GM19395 (cell line): ENCODE data around the gene ALDH8A1.
A peak's percentile ranks its signal among the peaks of the same experiment; 100 is the strongest.

Source experiments
- ATAC-seq: cut with Tn5 transposase; IDR thresholded peaks from one replicate; pipeline ENCODE4 v1.9.1; 2021; ENCODE audit warnings: mild to moderate bottlenecking, moderate library complexity; ENCODE audit not compliant: unreplicated experiment

Gene ALDH8A1

DNA sequence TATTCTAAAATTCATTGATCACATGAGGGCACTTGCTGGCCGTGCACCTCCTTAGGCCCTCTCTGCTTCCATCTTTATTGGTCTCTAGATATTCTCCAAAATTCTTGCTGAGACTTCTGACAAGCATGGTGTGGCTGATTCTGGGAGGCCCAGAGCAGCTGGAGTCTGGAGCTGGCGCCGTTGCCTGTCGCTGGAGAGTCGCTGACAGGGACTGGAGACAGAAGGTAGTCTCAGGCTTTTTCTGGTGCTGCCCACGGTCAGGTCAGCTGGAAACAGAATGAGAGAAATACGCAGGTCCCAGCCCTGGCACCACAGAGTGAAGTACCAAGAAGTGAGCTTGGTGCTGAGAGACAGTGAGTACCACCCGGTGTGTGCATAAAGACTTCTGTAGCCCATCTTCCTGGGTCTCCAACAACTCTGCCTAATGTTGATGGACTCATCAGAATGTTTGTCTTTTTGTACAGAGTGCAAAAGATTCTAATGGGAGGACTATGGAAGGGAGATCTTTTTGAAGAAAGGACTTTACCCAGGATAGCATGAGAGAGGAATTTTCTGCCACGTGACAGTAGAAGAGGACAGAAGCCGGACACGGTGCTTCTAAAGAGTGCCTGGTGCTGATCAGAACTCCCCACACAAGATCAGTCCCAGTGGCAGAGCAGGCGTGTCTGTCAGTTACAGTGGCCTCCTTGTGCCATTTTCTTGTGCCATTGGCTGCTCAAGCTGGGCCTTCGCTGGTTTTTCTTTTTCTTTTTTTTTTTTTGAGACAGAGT lies 1.8 kb upstream of the ALDH8A1 start:
- no peak for ATAC-seq

- no peak for ATAC-seq
These were observed 581 bp upstream of the ALDH8A1 start for GRCh38 chr6:134950482-134950881.

- ATAC-seq, result no peak
These were observed 1.2 kb downstream of the ALDH8A1 start for GRCh38 chr6:134948691-134949090.

DNA sequence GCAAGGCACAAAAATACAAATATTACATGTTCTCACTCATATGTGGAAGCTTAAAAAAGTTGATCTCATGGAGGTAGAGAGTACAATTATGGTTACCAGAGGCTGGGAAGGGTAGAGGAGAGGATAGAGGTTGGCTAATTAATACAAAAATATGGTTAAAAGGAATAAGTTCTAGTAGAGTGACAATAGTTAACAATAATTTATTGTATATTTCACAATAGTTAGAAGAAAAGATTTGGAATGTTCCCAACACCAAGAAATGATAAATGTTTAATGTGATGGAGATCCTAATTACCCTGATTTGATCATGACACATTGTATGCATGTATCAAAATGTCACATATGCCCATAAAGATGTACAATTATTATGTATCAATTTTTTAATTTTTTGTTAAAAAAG lies 1.8 kb downstream of the ALDH8A1 start:
- ATAC-seq, result no peak

- no peak for ATAC-seq
These were observed 4.9 kb downstream of the ALDH8A1 start for GRCh38 chr6:134945045-134945444.

DNA sequence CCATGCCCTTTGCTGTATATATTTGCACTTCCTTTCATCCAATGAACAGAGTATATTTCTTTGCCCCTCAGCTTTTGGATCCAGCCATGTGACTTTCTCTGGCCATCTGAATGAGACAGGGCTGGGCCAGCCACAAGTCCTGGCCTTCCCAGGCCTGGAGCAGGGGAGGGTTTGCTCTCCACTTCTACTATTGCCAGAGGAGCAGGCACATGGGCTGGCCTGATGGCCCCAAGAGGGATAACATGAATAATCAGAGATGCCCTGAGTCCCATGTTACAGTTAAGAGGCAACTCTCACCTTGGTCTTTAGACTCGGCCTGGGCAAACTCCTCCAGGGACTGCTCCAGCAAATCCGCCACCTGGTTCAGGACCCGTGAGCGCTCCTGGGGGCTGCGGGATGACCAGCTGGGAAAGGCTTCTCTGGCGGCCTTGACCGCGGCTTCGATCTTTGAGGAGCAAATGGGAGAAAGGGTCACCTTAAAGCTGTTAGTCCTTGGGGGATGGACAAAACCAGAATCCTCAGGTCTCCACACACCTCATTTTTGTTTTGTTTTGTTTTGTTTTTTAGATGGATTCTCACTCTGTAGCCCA lies 6.3 kb downstream of the ALDH8A1 start:
- ATAC-seq, result no peak

- peak; percentile 82 for ATAC-seq
These were observed 11.0 kb downstream of the ALDH8A1 start for GRCh38 chr6:134938896-134939295.

DNA sequence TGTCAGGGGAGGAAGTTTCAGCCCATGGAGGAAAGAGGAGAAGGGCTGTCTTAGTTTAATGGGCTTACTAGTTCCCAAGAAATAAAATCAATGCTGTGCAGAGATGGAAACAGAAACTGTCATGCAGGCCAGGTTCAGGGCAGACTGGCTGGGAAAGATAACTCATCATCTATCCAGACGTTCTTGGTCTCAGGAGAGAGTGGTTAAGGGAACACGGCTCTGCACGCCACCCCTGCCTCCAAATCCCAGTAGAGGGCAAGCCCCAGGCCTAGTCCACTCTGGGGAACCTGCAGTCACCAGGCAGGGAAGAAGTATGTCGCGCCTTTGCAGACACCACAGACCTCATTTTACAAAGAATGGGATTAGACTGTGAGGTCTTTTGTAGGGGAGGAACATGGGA lies 12.5 kb downstream of the ALDH8A1 start:
- no peak for ATAC-seq

- ATAC-seq, result no peak
These were observed 13.0 kb downstream of the ALDH8A1 start for GRCh38 chr6:134936931-134937330.

GRCh38 chr6:134936476-134936875 lies 13.4 kb downstream of the ALDH8A1 start:
- ATAC-seq, result no peak

- no peak for ATAC-seq
These were observed 15.0 kb downstream of the ALDH8A1 start for GRCh38 chr6:134934793-134935485.

DNA sequence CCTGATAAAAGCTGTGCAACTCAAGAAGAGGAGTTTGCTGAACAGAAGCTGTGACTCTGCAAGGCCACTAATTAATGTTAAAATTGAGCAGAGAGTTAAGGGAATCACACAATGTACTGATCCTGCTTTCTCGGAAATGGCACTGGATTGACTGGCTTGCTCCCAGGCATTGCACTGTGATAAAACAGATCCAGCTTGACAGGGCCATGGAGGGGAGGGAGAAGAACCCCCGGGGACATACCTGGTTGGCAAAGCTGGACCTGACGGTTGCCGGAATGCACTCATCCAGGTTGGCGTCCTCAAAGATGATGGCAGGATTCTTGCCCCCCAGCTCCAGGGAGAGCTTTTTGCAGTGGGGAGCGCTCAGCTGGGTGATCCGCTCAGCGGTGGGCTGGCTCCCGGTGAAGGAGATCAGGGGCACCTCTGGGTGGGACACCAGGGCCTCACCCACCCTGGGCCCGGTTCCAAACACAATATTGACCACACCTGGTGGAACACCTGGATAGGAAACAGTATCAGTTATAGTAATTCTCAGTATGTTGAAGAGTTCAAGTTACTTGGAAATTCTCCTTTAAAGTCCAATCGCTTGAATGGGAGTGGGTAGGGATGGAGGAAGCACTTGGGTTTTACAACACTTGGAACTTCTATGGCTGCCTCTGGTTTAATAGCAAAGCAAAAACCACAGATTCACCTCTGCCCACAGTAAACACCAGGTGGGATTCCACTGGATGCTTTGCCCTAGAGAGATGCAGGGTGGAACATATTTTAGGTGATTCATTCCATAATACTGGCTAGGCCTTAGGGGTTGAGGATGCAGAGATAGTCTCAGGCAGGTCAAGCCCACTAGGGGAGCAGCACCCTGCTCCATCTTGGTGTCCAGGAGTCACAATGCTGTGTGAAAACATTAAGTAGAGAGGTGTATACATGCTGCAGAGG lies 17.1 kb downstream of the ALDH8A1 start:
- ATAC-seq, result no peak

DNA sequence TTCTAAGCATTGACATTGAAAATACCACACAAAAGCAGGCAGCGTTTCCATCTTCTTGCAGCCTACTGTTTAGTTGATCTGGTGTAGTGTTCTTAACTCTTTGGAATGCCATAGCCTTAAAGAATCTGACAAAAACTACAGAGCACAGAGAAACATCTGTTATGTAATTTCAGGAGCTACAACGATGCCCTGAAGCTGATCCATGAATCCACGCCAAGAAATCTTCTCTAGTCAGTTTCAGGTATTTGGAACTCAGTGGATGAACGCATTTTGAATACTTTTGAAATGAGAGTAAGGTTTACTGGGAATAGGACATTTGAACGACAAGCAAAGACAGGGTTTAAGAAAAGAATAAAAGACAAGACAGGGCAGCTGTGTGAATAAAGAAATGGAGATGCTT lies 17.8 kb downstream of the ALDH8A1 start:
- no peak for ATAC-seq

DNA sequence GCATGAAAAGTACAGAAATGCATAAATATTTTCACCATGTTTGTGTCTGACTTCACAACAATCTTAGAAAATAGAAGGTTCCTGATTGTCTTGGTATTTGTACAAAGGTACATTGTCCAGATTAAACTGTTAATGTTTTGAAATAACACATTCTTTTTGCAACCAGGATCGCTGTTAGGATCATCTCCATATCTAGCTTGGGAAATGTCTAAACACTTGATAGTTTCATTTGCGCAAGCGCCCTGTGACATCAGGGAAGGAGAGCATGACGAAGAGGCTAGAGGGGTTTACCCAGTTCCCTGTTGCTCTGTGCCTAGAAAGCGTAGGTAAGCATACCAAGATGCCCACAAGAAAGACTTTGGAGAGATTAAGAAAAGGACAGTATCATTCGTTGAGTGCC lies 19.4 kb downstream of the ALDH8A1 start:
- no peak for ATAC-seq

GRCh38 chr6:134928151-134928900 lies 21.6 kb downstream of the ALDH8A1 start:
- ATAC-seq, result no peak

DNA sequence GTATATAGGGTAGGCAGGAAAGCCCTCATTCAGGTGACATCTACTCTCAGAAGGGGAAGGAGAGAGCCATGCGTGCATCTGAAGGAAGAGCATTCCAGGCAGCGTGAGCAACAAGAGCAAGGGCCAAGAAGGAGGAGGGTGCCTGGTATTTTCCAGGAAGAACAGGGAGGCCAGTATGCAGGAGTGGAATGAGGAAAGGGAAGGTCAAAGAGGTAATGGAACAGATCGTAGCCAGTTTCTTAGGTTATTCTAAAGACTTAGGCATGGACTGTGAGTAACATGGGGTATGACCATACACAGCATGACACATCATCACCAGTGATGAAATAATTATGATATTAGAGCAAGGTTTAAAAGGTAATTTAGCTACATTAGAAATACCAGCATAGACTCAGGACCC lies 24.1 kb downstream of the ALDH8A1 start:
- no peak for ATAC-seq

- ATAC-seq, result no peak
These were observed 28.1 kb downstream of the ALDH8A1 start for GRCh38 chr6:134921721-134922261.

- ATAC-seq, result no peak
These were observed 28.6 kb downstream of the ALDH8A1 start for GRCh38 chr6:134921276-134921675.

DNA sequence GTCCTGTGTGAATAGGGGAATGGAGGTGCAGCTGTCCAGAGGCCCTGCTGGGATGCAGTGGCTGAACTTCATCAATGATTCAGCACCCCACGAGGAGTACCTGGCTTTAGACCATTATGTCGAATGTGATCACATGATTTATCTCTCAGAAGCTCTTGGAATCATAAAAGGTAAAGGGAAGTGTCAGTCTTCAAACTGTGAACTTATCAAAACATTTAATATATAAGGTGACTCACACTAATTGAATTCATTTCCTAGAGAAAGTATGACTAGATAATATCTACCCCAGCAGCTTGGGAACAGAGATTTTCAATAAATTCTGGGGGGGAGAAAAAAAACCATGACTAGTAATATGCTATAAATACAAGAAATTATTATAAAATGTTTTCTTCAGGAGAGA lies 29.5 kb downstream of the ALDH8A1 start:
- ATAC-seq, result no peak

- no peak for ATAC-seq
These were observed 31.4 kb downstream of the ALDH8A1 start for GRCh38 chr6:134918418-134918961.
